ENCODE results near the gene SERPINA3. TPM values are rescaled to one million over a fixed set of nuclear protein-coding genes. Genes with fewer than 3 reads are reported as not detected.

The SERPINA3 gene
- polyA plus RNA-seq (2012; ENCODE audit: missing spikeins), result not detected

DNA sequence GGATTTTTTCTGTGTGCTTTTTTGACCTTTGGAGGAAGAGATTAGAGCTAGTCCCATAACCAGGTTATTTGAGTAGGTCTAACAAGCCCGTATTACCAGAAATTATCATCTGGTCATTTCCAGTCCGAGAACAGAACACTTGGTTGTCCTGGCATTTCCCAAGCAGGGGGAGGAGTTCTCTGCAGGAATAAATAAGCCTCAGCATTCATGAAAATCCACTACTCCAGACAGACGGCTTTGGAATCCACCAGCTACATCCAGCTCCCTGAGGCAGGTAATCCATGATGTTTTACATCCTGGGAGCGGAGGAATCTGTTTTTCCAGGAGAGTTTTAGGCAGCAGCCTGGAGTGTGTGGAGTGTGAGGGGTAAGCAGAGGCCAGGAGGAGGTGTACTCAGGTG is at the start of gene SERPINA3:
Gene SERPINA3, plus strand, starts transcription at position 218 of the 400 bp plus-strand sequence. CDS start 2,051 bp downstream, outside the sequence.
- no peak for DNase-seq (ENCODE audit: insufficient read length)
- no peak for FAIRE-seq
- TF ChIP-seq POLR2AphosphoS5 (IDR thresholded peaks at IDR 0.05; ENCODE audit: low read depth, low read length), result no peak
- no peak for TF ChIP-seq POLR2A (IDR thresholded peaks at IDR 0.05; ENCODE audit: low read depth, low read length)
- no peak for TF ChIP-seq TAF1 (IDR thresholded peaks at IDR 0.05; ENCODE audit: borderline replicate concordance, low read depth, low read length)

DNA sequence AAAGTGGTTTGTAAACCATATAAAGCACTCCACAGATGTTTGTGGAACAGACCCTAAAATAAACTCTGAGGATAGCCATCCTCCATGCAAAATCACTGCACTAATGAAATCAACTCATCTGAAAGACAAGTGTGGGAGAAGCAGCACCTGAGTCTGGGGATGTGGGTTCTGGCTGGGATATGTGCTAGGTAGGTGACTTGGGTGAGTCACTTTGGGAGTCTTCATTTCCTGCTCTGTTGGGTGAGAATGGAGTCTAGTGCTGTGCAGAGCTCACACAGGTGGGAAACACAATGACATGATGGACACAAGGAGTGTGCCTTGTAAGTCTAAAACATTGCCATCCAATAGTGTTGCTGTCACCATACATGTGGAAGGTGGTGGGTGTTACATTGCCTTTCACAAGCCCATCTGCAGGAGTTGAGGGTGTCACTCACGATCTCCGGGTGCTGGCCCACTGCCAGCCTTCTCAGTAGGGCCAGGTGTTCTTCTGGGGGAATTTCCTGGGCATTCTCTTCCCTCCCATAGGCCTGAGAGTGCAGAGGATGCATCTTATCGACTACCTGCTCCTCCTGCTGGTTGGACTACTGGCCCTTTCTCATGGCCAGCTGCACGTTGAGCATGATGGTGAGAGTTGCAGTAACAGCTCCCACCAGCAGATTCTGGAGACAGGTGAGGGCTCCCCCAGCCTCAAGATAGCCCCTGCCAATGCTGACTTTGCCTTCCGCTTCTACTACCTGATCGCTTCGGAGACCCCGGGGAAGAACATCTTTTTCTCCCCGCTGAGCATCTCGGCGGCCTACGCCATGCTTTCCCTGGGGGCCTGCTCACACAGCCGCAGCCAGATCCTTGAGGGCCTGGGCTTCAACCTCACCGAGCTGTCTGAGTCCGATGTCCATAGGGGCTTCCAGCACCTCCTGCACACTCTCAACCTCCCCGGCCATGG is 49.0 kb upstream of the SERPINA3 start:
- DNase-seq (ENCODE audit: insufficient read length), result no peak
- no peak for FAIRE-seq
- TF ChIP-seq TAF1 (IDR thresholded peaks at IDR 0.05; ENCODE audit: borderline replicate concordance, low read depth, low read length), result no peak
- TF ChIP-seq POLR2AphosphoS5 (IDR thresholded peaks at IDR 0.05; ENCODE audit: low read depth, low read length), result no peak
- no peak for TF ChIP-seq POLR2A (IDR thresholded peaks at IDR 0.05; ENCODE audit: low read depth, low read length)

GRCh38 chr14:94564381-94564780 is 47.8 kb upstream of the SERPINA3 start:
- TF ChIP-seq POLR2A (IDR thresholded peaks at IDR 0.05; ENCODE audit: low read depth, low read length), result no peak
- no peak for TF ChIP-seq POLR2AphosphoS5 (IDR thresholded peaks at IDR 0.05; ENCODE audit: low read depth, low read length)
- no peak for TF ChIP-seq TAF1 (IDR thresholded peaks at IDR 0.05; ENCODE audit: borderline replicate concordance, low read depth, low read length)

GRCh38 chr14:94568186-94568585 is 44.0 kb upstream of the SERPINA3 start:
- no peak for TF ChIP-seq TAF1 (IDR thresholded peaks at IDR 0.05; ENCODE audit: borderline replicate concordance, low read depth, low read length)
- TF ChIP-seq POLR2A (IDR thresholded peaks at IDR 0.05; ENCODE audit: low read depth, low read length), result no peak
- TF ChIP-seq POLR2AphosphoS5 (IDR thresholded peaks at IDR 0.05; ENCODE audit: low read depth, low read length), result no peak
- FAIRE-seq, result no peak
- no peak for DNase-seq (ENCODE audit: insufficient read length)

More at GRCh38 chr14:94564381-94564780, 47.8 kb upstream of the SERPINA3 start:
- FAIRE-seq (no peak), DNase-seq (ENCODE audit: insufficient read length) (no peak)

GRCh38 chr14:94569381-94570001 is 42.7 kb upstream of the SERPINA3 start:
- DNase-seq (ENCODE audit: insufficient read length), result no peak
- TF ChIP-seq POLR2AphosphoS5 (IDR thresholded peaks at IDR 0.05; ENCODE audit: low read depth, low read length), result no peak
- no peak for TF ChIP-seq TAF1 (IDR thresholded peaks at IDR 0.05; ENCODE audit: borderline replicate concordance, low read depth, low read length)
- no peak for TF ChIP-seq POLR2A (IDR thresholded peaks at IDR 0.05; ENCODE audit: low read depth, low read length)
- no peak for FAIRE-seq

- TF ChIP-seq TAF1 (IDR thresholded peaks at IDR 0.05; ENCODE audit: borderline replicate concordance, low read depth, low read length) (no peak), POLR2AphosphoS5 (IDR thresholded peaks at IDR 0.05; ENCODE audit: low read depth, low read length) (no peak), POLR2A (IDR thresholded peaks at IDR 0.05; ENCODE audit: low read depth, low read length) (no peak)
- no peak for DNase-seq (ENCODE audit: insufficient read length)
- FAIRE-seq, result no peak
These were observed 42.2 kb upstream of the SERPINA3 start for GRCh38 chr14:94570002-94570400.

DNA sequence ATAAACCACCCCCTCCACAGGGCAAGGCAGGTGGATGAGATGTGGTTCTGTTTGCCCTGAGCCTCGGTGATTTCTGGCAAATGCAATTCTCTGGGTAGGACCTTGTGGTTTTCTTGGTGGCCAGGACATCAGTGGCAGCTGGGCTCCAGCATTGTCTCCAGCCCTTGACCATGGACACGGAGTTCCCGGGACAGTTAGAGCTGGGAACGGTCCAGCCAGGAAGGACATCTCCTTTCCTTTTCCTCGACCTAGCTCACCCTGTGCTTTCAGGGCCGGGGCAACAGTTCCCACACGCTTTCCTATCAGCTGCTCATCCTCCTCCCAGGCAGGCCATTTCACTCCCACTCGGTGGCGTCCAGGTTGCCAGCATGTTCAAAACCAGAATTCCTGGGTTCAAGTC is 41.8 kb upstream of the SERPINA3 start:
- DNase-seq (ENCODE audit: insufficient read length), result no peak
- FAIRE-seq, result no peak
- TF ChIP-seq TAF1 (IDR thresholded peaks at IDR 0.05; ENCODE audit: borderline replicate concordance, low read depth, low read length), result no peak

GRCh38 chr14:94571395-94571794 is 40.8 kb upstream of the SERPINA3 start:
- TF ChIP-seq POLR2A (IDR thresholded peaks at IDR 0.05; ENCODE audit: low read depth, low read length), result no peak
- no peak for TF ChIP-seq POLR2AphosphoS5 (IDR thresholded peaks at IDR 0.05; ENCODE audit: low read depth, low read length)
- no peak for TF ChIP-seq TAF1 (IDR thresholded peaks at IDR 0.05; ENCODE audit: borderline replicate concordance, low read depth, low read length)
- FAIRE-seq, result no peak

DNA sequence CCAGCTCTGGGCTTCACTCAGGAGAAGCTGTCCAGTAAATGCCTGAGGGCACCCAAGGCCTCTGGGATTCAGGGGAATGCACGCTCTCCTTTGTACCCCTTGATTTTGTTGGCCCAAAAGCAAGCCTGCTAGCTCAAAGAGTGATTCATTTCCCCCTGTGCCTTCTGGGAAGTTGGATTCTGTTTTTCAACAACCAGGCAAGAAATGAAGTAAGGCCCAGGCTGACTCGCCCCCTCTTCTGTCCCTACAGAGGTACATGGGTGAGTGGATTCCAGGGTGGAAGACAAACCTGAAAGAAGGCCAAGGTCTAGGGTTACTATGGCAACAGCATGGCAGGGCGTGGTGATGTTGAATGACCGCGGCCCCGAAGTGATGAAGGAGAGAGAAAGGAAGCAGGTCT is 40.2 kb upstream of the SERPINA3 start:
- TF ChIP-seq TAF1 (IDR thresholded peaks at IDR 0.05; ENCODE audit: borderline replicate concordance, low read depth, low read length) (no peak), POLR2AphosphoS5 (IDR thresholded peaks at IDR 0.05; ENCODE audit: low read depth, low read length) (no peak)
- DNase-seq (ENCODE audit: insufficient read length) (no peak), FAIRE-seq (no peak)

More at GRCh38 chr14:94571395-94571794, 40.8 kb upstream of the SERPINA3 start:
- no peak for DNase-seq (ENCODE audit: insufficient read length)

DNA sequence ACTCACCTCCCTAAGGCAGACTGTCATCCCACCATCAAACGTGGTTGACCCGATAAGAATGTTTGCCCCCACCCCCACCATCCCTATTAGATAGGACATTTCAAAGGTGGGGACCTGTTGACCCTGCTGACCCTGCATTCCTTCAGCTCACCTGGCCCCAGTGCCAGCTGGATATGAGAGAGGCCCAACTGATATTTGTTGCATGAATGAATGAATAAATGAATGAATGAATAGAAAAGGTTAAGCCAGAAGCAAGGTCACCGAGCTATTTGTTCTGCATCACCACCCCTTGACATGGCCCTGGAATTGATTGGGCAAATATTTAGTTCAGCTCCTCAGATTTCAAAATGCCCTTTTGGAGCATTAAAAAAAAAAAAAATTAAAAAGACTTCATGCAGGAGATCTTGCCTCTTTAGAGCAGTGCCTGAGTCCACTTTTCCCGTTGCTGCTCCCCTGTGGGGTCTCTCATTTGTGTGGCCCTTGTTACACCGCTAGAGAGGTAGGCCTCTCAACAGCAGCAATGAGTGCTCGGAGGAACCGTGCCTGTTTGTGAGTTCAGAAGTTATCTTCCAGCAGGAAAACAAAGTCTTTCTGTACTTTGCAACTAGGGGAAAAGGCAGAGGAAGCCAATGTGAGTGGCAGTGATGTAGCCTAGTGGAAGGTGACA is 39.4 kb upstream of the SERPINA3 start:
- FAIRE-seq (no peak), DNase-seq (ENCODE audit: insufficient read length) (no peak)
- TF ChIP-seq POLR2A (IDR thresholded peaks at IDR 0.05; ENCODE audit: low read depth, low read length), result no peak
- TF ChIP-seq POLR2AphosphoS5 (IDR thresholded peaks at IDR 0.05; ENCODE audit: low read depth, low read length), result no peak
- no peak for TF ChIP-seq TAF1 (IDR thresholded peaks at IDR 0.05; ENCODE audit: borderline replicate concordance, low read depth, low read length)

DNA sequence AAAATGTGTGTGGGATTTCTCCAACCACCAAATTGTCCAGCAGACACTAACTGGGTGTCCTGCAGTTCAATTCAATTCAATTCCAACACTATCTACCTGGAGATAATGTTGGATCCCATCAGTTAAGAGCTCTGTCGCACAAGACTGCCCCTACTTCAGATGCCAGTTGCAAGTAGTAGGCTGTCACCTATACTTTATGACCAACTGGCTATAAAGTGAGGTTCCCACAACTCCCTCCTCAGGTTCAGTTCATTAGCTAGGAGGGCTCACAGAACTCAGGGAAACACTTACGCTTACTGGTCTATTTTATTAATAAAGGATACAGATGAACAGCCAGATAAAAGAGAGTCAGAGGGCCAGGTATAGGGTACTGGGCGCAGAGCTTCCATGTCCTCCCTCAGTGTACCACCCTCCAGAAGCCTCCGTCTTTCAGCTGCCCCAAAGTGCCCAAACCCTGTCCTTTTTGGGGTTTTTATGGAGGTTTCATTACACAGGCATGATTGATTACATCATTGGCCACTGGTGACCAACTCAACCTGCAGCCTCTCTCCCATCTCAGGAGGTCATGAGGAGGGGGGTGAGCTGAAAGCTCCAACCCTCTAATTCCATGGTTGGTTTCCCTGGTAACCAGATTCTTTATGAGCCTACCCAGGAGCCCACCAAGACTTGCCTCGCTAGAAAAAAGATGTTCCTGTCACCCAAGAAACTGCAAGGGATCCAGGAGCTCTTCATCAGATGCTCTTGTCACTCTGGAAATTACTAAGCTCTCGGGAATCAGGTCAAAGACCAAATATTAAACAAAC is 38.5 kb upstream of the SERPINA3 start:
- TF ChIP-seq POLR2A (IDR thresholded peaks at IDR 0.05; ENCODE audit: low read depth, low read length) (no peak), TAF1 (IDR thresholded peaks at IDR 0.05; ENCODE audit: borderline replicate concordance, low read depth, low read length) (no peak), POLR2AphosphoS5 (IDR thresholded peaks at IDR 0.05; ENCODE audit: low read depth, low read length) (no peak)
- DNase-seq (ENCODE audit: insufficient read length) (no peak), FAIRE-seq (no peak)
